Mesenteric fat pad (tissue), 1 donor: ENCODE results near the gene KMT5B. TPM values are rescaled to one million over a fixed set of nuclear protein-coding genes. Genes with fewer than 3 reads are reported as not detected.

Source experiments
- DNase-seq: peaks from one replicate; pipeline ENCODE4 v3.0.0-alpha.2; 2020; ENCODE audit warnings: low spot score
- total RNA-seq: library from RNA; stranded (reverse); fragmentation: NEBNext Ultra II Directional; extraction: Animal tissue kit (Norgen Biotek cat#: 25700); gene quantifications from one replicate; pipeline ENCODE4 v1.2.1, GENCODE V29; 2021
- donor health status: DM: yes; HTN: yes; CAD: no.

Gene KMT5B
- total RNA-seq, 1 donor from 2014 or later, result 29.4 TPM

DNA sequence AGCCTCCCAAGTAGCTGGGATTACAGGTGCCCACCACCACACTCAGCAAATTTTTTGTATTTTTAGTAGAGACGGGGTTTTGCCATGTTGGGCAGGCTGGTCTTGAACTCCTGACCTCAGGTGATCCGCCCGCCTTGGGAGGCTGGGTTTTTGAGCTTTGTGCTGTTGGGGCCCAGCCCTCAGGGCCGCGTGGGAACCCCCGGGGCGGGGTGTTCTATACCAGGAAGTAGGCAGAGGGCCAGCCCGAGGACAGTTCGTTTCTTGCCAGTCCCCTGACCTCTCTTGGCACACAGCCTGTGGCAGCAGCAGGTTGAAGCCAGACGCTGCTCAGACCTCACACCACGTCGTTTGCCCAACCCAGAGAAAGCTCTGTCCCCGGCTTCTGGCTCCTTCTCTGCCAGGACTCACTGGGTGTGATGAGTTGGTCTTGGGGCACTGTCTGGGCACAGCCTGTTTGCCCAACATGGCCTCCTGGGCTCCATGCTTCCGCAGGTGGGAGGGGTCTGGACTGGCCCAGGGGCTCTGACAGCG, 67.0 kb downstream of the KMT5B start:
- DNase-seq, result peak; percentile 93

DNA sequence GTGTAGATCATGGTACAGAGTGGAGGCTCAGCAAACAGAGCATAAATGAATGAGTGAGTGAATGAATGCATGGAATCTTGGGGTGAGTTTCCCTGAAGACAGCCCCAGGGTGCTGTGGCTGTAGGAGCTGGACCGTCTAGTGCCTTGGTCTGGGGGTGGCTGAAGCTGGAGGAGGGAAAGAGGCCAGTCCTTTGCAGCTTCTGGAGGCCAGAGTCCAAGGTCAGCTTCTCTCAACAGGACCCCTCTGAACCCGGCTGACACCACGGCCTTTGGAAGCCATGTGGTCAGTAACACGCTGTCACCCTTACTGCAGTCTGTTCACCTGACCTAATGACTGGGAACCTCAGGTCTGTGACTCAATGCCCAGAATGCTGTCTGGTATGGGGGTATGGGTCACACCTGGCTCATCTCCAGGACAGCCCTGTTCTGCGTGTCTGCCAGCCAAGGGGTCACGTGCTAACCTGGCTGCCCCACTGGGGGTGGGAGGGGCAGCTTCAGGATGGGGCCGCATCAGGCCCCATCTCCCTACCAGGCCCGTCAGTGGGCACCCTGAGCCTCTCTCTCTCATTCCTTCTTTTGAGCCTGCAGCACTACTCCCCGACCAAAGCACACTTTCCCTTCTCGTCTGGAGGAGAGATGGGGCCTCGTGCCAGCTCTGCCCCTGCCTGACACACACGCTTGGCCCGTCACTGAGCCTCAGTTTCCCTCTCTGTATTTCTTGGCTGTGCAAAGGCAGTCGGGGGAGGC, 67.8 kb downstream of the KMT5B start:
- DNase-seq, result peak; percentile 76

DNA sequence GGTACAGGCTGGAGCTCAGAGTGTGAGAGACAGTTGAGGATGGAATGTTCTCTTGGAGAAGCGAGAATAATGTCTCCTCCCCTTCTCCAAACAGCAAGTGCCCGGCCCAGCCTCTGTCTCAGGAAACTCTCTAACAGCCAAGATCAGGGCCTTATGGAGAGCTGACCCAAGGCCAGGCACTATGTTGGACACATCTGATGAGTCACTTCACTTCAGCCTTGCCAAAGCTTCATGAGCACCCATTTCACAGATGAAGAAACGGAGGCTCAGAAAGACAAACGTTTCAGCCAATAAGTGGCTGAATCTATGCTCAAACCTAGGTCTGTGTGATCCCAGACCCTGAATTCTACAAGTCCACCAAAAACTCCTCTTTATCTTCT, 69.8 kb downstream of the KMT5B start:
- peak; percentile 83 for DNase-seq

DNA sequence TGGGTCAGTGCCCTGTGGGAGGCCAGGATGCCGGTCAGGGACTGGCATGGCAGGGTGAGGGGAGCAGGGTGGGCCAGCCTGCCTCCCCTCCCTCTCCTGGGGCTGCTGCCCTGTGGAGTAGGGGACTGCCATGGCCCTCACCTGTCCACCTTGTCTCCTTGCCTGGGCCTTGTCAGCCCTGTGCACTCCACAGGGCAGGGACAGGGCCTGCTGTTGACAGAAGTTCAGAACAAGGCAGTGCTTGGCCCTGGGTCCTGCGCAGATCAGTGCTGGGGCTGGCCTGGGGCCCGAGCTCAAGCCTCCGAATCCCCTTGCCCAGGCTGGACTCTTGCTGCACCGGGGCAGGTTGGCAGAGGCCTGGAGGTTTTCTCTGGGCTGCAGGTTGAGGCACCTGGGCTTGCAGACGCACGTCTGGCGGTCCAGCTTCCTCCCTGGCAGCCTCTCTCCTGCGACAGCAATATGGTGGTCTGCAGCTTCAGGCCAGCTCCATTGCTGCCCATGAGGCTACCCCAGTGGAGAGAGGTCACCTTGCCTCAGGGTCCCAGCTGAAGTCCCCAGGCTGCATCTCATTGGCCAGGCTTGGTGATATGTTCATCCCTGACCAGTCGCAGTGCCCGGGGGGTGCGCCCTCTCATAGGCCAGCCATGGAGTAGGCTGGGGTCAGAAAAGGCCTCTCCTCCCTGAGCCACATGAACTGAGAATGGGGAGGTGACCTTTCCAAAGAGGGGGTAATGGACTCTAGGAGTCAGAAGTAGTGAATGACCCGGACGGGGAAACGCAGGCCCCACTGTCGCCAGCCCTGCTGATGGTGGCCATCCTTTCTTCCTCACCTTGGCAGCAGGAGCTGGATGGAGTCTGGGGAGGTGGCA, 70.4 kb downstream of the KMT5B start:
- peak; percentile 82 for DNase-seq

DNA sequence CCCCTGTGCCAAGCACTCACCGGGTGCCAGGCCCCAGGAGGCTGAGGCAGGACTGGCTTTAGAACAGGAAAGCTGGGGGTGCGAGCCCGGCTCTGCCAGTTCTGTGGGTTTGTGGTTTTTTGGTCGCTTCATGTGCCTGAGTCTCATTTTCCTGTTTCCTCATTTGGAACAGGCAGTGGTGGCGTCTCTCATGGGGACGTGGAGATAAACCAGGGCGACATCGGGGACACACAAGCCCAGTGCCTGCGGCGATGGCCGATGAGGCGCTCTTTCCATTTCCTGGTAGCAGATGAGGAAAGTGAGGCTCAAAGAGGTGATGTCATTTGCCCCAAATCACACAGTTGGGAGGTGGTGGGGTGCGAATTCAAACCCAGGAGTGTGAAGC, 71.1 kb downstream of the KMT5B start:
- peak; percentile 85 for DNase-seq

DNA sequence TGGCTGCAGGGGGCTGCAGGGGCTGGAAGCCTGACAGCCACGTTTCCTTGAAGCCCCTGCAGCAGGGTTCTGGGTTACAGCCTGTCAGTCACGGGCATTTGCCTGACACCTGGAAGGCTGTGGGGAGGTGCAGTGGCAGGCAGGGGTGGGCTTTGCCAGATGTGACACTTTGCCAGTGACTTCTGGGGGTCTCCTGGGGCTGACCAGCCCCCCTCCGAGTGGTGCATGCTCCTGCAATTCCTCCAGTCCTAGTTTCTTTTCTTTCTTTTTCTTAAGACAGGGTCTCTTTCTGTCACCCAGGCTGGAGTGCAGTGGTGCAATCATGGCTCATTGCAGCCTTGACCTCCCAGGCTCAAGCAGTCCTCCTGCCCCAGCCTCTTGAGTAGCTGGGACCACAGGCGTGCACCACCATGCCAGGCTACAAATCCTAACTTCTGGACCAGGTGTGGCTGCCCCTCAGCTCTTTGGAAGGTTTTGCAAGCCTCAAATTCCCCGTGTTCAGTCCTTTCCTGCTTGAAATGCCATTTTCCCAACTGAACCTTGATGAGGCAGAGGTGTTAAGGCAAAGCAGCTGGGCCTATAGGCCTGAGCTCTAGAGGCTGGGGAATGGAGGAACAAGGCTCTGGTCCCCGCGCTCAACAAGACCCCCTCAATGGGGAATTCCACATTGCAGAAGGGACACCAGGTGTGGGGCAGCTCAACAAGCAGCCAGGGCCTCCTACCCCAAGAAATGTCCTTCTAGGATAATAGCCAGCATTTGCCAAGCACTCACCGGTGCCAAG, 71.7 kb downstream of the KMT5B start:
- DNase-seq, result no peak

DNA sequence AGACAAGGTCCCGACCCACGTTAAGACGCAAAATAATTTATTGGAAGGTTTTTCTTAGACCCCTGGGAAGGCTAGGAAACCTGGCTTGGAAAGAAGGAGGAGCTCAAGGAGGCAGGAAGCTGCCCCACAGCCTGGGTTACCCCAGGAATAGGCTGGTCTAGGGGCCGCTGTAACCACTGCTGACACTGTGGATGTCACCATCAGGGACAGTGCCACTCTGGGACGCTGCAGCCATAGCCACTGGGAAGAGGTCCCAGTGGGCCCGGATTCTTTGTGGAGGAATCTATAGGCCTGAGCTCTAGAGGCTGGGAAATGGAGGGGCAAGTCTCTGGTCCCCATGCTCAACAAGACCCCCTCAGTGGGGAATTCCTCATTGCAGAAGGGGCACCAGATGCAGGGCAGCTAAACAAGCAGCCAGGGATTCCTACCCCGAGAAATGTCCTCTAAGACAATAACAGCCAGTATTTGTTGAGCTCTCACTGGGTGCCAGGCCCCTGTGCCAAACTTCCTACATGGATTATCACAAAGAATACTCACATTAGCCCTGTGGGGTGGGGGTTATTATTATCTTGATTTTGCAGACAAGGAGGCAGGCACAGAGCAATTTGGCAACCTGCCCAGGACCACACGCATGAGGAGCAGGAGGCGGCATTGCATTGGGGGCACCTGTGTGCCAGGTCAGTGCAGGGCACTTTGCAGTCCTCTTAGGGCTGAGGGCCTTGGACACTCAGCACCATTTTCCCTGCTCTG, 72.4 kb downstream of the KMT5B start:
- no peak for DNase-seq

DNA sequence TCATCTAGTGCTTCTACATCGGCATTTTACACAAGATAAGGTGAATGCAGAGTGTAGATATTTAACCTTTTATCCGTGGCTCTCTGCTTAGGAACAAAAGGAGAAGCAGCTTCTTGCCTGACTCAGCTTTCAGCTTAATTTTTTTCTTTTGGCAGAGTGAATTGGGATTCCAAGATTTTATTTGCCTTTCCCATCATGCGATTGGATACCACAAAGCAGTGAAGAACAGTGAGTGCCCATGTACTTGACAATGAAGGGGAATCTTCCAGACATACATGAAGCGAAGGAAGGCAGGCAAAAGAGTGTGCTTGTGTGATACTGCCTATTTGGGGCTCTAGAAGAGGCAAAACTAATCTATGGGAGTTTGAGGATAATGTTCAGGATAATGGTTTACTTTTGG, 74.9 kb downstream of the KMT5B start:
- no peak for DNase-seq

DNA sequence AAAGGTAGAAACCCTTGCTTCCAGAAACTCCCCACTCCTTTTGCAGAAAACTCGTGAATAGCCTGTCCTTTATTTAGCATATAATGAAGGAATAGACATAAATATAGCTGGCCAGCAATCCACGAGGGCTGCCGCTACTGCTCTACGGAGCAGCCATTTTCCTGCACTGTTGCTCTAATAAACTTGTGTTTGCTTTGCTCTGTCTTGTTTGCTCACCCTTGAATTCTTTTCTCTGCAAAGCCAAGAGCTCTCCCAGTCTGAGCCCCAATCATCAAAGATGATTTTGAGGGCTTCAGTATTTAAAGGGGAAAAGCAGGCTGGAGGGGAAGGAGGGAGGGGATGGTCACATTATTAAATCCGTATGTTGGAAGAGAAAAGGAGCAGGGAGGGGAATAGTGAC, 75.3 kb downstream of the KMT5B start:
- DNase-seq, result no peak

DNA sequence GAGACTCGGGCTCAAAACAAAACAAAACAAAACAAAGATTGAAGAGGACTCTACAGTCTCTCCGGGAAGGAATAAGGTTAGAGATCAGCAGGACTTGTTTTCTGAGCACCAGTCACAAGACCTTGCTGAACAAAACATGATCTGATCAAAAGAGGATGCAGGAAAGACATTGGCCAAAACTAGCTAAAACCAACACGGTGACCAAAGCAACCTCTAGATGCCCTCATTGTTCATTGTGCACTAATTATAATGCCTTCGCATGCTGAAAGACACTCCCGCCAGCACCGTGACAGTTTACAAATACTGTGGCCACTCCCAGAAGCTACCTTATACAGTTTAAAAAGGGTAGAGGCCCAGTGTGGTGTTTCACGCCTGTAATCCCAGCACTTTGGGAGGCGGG, 76.2 kb downstream of the KMT5B start:
- no peak for DNase-seq

DNA sequence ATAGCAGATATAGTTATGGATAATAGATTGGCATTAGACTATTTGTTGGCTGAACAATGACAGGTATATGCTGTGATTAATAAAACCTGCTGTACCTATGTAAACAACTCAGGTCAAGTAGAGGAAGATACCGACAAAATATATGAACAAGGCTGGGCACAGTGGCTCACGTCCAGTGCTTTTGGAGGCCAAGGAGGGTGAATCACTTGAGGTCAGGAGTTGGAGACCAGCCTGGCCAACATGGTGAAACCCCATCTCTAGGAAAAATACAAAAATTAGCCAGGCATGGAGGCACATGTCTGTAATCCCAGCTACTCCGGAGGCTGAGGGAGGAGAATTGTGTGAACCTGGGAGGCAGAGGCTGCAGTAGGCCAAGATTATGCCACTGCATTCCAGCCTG, 77.9 kb downstream of the KMT5B start:
- DNase-seq, result peak; percentile 16

DNA sequence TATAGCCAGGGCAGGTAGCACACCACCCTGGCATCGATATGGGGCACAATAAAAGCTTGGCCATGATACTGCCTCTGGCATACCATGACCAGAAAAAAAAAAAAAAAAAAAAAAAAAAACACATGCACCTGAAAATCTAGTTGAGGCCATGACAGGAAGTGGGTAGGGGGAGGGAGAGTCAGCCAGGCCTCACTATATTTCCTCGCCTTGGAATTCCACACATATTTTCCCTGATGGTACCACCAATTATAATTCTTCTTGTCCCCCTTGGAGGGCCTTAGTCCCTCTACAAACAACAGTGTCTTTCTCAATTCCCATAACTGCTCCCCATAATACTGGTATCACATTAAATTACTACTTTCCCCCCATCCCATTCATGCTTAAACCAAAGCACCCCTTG, 79.3 kb downstream of the KMT5B start:
- DNase-seq, result no peak

DNA sequence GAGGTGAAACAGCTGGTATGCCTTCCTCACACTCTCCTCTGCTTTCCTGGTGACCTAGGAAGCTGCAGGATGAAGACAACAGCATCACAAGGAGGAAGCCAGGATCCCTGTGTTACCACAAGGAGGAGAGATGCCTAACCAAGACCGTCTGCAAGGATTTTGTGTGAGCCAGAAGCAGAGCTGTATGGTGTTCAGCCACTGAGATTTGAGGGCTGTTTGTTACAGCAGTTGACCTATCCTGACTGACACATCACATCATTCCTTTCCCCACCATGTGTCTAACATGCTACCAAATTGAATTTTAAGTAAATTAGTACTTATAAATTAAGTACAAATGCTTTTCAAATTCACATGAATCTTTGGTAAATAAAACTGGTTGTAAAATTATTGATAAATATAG, 83.0 kb downstream of the KMT5B start:
- no peak for DNase-seq

DNA sequence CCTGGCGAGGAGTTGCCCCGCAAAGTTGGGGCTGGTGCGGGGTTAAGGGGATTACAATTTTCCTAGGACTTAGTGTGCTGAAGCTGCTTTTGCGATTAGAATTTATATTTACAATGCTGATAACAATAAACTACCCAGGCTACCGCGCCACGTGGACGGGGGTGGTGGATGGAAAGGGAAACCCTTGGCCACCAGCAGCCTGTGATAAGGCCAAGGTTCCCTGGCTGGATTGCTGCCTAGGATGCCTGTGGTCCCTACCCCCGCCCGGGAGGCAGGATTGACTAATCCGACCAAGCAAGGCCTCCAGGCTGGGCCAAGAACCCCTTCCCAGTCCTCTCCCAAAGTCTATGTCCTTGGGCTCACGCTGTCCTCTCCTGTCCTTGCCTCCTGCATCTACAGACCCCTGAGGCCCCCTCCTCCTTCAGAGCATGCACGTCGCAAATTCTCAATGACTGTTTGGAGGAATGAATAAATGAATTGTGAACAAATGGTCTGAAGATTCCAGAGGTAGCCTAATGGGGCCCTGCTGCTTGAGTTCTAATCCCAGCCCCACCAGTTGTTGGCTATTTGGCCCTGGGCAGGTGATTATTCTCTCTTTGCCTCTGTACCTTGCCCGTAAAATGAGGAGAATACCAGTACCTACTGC, 84.3 kb downstream of the KMT5B start:
- DNase-seq, result no peak

DNA sequence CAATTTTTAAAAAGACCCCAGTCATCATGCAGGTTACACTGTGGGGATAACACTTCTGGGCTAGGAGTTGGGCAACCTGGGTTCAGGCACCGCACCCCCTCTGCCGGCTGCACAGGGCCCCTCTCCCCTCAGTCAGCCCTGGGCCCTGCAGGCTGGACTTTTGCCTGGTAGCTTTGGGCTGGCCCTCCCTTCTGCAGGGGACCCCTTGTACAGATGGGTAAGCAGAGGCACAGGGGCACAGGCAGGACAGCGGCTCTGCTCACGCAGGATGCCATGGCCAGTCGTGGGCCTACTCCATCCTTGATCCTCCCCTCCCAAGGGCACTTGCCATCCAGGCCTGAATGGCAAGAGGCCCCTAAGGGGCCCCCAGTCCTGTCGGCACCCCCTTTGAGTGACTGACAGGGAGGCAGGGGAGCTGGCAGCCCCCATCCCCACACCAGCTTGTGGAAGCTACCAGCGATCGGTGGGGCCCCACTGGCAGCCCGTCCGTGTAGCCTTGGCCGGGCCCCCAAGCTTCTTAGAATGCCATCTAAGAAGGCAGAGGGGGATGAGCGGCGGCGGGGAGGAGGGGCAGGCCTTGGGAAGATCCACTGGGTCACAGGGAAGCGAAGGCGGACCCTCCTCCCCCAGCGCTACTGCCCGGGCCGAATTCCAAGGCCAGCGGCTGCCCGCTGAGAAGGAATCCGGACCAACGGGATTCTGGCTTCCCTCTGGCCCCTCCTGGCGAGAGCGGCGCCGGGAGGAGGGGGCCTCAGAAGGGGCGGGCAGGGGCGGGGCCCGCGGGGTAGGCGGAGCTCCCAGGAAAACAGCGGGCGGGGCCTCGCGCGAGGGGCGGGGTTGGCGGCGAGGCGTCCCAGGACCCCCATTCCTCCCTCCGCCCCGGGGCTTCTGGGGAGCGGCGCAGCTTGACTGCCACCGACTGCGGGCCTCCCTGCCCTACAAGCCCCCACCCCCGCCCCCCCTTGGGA, 85.1 kb downstream of the KMT5B start:
- no peak for DNase-seq

DNA sequence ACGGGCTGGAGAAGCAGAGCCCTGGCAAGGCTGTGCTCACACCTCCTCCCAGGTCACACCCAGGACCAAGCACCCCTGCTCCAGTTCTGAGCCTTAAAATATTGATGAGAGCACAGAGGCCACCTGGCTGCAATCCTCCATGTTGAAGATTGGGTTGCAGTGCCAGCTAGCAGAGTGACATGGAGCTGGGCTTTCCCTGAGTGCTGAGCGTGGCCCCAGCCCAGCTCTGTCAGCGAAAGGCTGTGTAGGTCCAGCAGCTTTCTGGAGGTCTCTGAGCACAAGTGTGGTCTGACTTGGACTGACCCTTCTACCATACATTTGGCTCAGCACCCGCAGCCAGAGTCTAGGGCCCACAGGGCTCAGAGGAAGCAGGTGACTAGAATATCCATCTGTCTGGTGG, 87.9 kb downstream of the KMT5B start:
- no peak for DNase-seq

DNA sequence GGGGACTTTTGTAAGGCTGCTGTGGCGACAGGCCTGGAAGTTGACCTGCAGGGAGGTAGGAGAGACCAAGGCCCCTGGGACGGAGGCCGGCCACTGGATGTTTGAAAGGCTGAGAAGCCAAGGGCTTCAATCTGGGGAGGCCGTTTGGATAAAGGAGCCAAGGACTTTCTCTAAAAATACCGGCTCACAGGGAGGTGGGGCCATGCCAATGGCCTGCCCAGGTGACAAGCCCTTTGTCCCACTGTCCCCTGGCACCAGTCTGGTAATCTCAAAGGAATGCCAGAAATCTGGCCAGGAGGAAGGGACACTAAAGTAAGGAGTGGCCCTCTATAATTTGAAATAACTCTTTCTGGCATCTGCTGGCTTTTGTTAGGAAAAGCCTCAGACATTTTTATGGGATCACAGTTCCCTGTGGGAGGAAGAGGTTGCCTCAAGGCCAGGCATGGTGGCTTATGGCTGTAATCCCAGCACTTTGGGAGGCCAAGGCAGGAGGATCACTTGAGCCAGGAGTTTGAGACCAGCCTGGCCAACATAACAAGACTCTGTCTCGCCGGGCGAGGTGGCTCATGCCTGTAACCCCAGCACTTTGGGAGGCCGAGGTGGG, 90.1 kb downstream of the KMT5B start:
- DNase-seq, result no peak

DNA sequence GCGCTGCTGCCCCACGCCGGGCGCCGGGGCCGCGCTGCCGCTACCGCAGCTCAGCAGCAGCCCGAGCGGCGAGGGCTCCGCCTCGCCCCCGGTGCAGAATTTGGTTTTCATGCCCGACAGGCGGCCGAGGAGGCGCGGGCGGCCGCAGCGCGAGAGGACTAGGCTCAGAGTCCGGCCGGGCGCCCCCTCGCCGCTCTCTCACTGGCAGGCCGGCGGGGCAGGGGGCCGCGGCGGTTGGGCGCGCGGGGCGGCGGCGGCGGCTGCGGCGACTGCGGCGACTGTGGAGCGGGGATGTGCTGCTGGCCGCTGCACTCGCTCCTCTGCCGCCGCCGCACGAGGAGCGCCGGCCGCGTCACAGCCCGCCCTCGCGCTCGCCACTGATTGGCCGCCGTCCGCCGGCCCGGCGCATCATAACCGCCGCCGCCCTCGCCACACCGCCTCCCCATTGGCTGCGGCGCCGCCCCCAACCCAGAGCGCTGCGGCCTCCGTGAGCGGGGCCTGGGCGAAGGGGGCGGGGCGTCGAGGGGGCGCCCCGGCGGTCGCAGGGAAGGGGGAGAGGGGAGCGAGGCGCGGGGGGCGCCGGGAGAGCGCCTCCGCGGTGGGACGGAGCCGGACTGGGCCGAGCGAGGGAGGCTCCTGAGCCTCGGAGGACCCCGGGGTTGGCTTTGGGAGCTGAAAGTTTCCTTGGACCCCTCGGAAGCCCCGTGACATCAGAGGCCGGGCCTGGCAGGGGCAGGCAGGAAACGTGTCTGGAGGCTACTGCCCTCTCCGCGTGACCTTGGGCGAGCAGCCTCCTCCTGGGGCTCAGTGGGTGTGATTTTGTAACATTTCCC, 91.8 kb downstream of the KMT5B start, which contains the start of gene CHKA:
CHKA (minus strand) TSS at position 322 of the 833 bp plus-strand sequence; CDS start at position 111, 211 bp downstream.
- DNase-seq, result peak; percentile 97
